Ishikawa (cell line): ENCODE results near the gene GABRR1.

Experiments
- EP300 ChIP-seq: IDR thresholded peaks from 2 replicates; pipeline ENCODE4 v1.6.1; 2012; ENCODE audit warnings: borderline replicate concordance
- MAX ChIP-seq: IDR thresholded peaks from 2 replicates; pipeline ENCODE4 v1.6.1; 2012
- TF ChIP-seq, protein P1 (sequence below): IDR thresholded peaks from 2 replicates; pipeline ENCODE4 v1.6.1; 2012; ENCODE audit warnings: low read depth, mild to moderate bottlenecking

GRCh38 chr6:89251170-89251569 lies 34.0 kb upstream of the GABRR1 start:
- TF ChIP-seq EP300 (no peak), MAX (no peak)
- TF ChIP-seq, protein P1, sequence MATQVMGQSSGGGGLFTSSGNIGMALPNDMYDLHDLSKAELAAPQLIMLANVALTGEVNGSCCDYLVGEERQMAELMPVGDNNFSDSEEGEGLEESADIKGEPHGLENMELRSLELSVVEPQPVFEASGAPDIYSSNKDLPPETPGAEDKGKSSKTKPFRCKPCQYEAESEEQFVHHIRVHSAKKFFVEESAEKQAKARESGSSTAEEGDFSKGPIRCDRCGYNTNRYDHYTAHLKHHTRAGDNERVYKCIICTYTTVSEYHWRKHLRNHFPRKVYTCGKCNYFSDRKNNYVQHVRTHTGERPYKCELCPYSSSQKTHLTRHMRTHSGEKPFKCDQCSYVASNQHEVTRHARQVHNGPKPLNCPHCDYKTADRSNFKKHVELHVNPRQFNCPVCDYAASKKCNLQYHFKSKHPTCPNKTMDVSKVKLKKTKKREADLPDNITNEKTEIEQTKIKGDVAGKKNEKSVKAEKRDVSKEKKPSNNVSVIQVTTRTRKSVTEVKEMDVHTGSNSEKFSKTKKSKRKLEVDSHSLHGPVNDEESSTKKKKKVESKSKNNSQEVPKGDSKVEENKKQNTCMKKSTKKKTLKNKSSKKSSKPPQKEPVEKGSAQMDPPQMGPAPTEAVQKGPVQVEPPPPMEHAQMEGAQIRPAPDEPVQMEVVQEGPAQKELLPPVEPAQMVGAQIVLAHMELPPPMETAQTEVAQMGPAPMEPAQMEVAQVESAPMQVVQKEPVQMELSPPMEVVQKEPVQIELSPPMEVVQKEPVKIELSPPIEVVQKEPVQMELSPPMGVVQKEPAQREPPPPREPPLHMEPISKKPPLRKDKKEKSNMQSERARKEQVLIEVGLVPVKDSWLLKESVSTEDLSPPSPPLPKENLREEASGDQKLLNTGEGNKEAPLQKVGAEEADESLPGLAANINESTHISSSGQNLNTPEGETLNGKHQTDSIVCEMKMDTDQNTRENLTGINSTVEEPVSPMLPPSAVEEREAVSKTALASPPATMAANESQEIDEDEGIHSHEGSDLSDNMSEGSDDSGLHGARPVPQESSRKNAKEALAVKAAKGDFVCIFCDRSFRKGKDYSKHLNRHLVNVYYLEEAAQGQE, result no peak
